OCI-LY7 (cell line): ENCODE data around the gene NFIA. TPM values are rescaled to one million over a fixed set of nuclear protein-coding genes. Genes with fewer than 3 reads are reported as not detected.

Experiments
- BruUV-seq: library from RNA; stranded (reverse); fragments of 400-500 nt; replicated peaks from 2 replicates; lab custom pipeline; 2021; lab: Mats Ljungman, UMichigan
- CTCF ChIA-PET: fragments of 300-600 bp; sonication (Branson Sonifier 250); formaldehyde crosslinking; loops from one replicate; lab custom pipeline; 2022; ENCODE audit warnings: antibody characterized with exemption; ENCODE audit not compliant: unreplicated experiment; lab: Charles Lee
- POLR2A ChIA-PET: fragments of 300-600 bp; sonication (Branson Sonifier 250); formaldehyde crosslinking; loops from one replicate; lab custom pipeline; 2022; ENCODE audit warnings: antibody characterized with exemption; lab: Charles Lee
- DNase-seq: peaks from one replicate; pipeline ENCODE4 v3.0.0-alpha.2; 2015; ENCODE audit warnings: low spot score
- H2AFZ ChIP-seq: fragments of 200-600 bp; sonication (generic), shearing (Covaris generic); 2 replicates; pipeline ENCODE4 v1.6.1; 2014; ENCODE audit warnings: mild to moderate bottlenecking, antibody characterized with exemption, low read length, moderate library complexity
- H3K27ac ChIP-seq: fragments of 200-600 bp; sonication (generic); 2 replicates; pipeline ENCODE4 v1.5.1; 2014; ENCODE audit warnings: mixed run types, low read depth, mild to moderate bottlenecking, moderate library complexity, low read length, inconsistent platforms; ENCODE audit not compliant: poor library complexity, severe bottlenecking
- H3K36me3 ChIP-seq: fragments of 200-600 bp; sonication (generic); 2 replicates; pipeline ENCODE4 v1.6.1; 2014; ENCODE audit warnings: mild to moderate bottlenecking, antibody characterized with exemption, low read length, moderate library complexity, mixed read lengths; ENCODE audit not compliant: insufficient read depth
- H3K4me1 ChIP-seq: fragments of 200-600 bp; sonication (generic); 2 replicates; pipeline ENCODE4 v1.5.1; 2014; ENCODE audit warnings: mild to moderate bottlenecking, low read length; ENCODE audit not compliant: insufficient read depth, poor library complexity, severe bottlenecking
- H3K4me2 ChIP-seq: fragments of 200-600 bp; sonication (generic); 2 replicates; pipeline ENCODE4 v1.6.1; 2014; ENCODE audit warnings: mild to moderate bottlenecking, low read length
- H3K4me3 ChIP-seq: fragments of 200-600 bp; sonication (generic); 2 replicates; pipeline ENCODE4 v1.5.1; 2014; ENCODE audit warnings: mild to moderate bottlenecking, low read depth, low read length; ENCODE audit not compliant: poor library complexity, severe bottlenecking
- H3K79me2 ChIP-seq: fragments of 200-600 bp; sonication (generic); 2 replicates; pipeline ENCODE4 v1.6.1; 2016; ENCODE audit warnings: low read depth, mild to moderate bottlenecking, low read length, moderate library complexity, mixed read lengths; ENCODE audit not compliant: insufficient read depth
- H3K9me2 ChIP-seq: fragments of 200-600 bp; sonication (generic); 2 replicates; pipeline ENCODE4 v1.6.1; 2016; ENCODE audit warnings: mild to moderate bottlenecking, low read length, mixed read lengths; ENCODE audit not compliant: insufficient read depth
- H3K9me3 ChIP-seq: fragments of 200-600 bp; sonication (generic); 2 replicates; pipeline ENCODE4 v1.6.1; 2014; ENCODE audit warnings: mild to moderate bottlenecking, mixed run types, low read length, mixed read lengths
- H4K20me1 ChIP-seq: fragments of 200-600 bp; sonication (generic); 2 replicates; pipeline ENCODE4 v1.6.1; 2014; ENCODE audit warnings: mild to moderate bottlenecking, antibody characterized with exemption, low read length, moderate library complexity, mixed read lengths; ENCODE audit not compliant: insufficient read depth
- EZH2phosphoT487 ChIP-seq: fragments of 200-600 bp; sonication (generic); IDR thresholded peaks from 2 replicates; pipeline ENCODE4 v1.6.1; 2018; ENCODE audit warnings: low read depth, borderline replicate concordance, mild to moderate bottlenecking, mixed run types, antibody characterized with exemption, low read length, moderate library complexity, mixed read lengths
- intact Hi-C: fragments of 100-400 bp; cut with micrococcal nuclease; formaldehyde crosslinking; loops from one replicate; pipeline ENCODE4 v1.10.0; 2022; ENCODE audit not compliant: unreplicated experiment
- total RNA-seq, 2 experiments: library from RNA; depleted of rRNA in 1 of 2; stranded (reverse); fragments of >200 nt in 1 of 2; shearing (Covaris generic) in 1 of 2; gene quantifications; 2 replicates each; pipeline ENCODE4 v1.2.3, GENCODE V29; 2014 to 2022
- TF ChIP-seq, protein P1 (sequence below): fragments of 200-600 bp; sonication (generic); conservative IDR thresholded peaks from 2 replicates; pipeline ENCODE4 v1.5.1; 2014; ENCODE audit warnings: mild to moderate bottlenecking, antibody characterized with exemption, low read length, moderate library complexity, mixed read lengths

The NFIA gene
- total RNA-seq, 2 experiments from 2014 or later = 2.8 to 18.8 TPM

DNA sequence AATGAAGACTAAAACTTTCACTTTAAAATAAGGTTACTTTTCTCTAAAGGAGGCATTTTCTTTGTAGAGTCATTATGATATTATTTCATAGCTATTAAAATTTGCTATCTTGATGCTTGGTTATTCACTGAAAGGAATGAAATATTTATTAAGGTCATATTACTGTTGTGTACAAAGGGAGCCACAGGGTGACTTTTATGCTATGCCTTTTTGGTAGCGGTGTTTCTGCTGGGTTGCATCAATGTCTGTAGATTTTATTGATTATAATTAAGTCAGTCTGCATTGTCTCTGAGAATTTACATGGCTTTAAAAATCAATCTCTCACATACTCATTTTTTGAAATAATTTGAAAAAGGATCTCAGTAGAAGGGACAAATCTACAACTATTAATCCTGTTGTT, 84.9 kb downstream of the NFIA start:
- H3K27ac ChIP-seq = no peak overlapping the region
- H2AFZ ChIP-seq = no peak overlapping the region
- intact Hi-C loops = no loop called here
- DNase-seq = no peak
- no peaks in the 10 kb centered on the region for H3K79me2 ChIP-seq
- TF ChIP-seq EZH2phosphoT487 = no peak
- TF ChIP-seq, protein P1, sequence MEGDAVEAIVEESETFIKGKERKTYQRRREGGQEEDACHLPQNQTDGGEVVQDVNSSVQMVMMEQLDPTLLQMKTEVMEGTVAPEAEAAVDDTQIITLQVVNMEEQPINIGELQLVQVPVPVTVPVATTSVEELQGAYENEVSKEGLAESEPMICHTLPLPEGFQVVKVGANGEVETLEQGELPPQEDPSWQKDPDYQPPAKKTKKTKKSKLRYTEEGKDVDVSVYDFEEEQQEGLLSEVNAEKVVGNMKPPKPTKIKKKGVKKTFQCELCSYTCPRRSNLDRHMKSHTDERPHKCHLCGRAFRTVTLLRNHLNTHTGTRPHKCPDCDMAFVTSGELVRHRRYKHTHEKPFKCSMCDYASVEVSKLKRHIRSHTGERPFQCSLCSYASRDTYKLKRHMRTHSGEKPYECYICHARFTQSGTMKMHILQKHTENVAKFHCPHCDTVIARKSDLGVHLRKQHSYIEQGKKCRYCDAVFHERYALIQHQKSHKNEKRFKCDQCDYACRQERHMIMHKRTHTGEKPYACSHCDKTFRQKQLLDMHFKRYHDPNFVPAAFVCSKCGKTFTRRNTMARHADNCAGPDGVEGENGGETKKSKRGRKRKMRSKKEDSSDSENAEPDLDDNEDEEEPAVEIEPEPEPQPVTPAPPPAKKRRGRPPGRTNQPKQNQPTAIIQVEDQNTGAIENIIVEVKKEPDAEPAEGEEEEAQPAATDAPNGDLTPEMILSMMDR = no peak
- no peaks in the 10 kb centered on the region for H3K9me3 ChIP-seq
- H3K9me2 ChIP-seq = no peaks in the 10 kb centered on the region
- BruUV-seq = no TSS peak
- H3K4me1 ChIP-seq = no peaks in the 10 kb centered on the region
- no peaks in the 10 kb centered on the region for H3K36me3 ChIP-seq
- no peak overlapping the region for H3K4me3 ChIP-seq
- ChIA-PET POLR2A (interaction anchor here (0.7 kb wide), 1 partner anchor 402 kb away, joined by 4 read pairs; no protein-coding TSS in a partner anchor), CTCF (no interaction called here)
- no peak overlapping the region for H3K4me2 ChIP-seq
- no peaks in the 10 kb centered on the region for H4K20me1 ChIP-seq

DNA sequence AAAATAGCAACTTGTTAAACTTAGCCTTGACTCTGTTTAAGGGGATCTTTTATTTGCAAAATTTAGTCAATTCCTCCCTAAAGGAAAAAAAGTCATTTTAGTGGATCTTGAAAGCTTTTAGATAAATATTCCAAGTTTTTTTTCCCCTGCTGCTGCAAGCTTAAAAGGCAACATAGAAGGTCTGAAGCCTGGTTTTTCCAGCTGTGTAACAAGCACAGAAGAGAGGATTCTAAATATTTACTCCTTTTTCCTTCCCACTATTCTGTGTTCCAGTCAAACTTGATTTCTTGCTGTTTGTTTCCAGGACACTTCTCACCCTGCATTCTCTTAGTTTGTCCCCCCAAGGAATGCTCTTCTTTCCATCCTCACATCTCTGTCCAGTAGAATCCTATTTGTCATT, 86.7 kb downstream of the NFIA start:
- TF ChIP-seq, protein P1 = no peak
- TF ChIP-seq EZH2phosphoT487 = no peak
- Histone ChIP-seq H3K79me2 (no peaks in the 10 kb centered on the region), H2AFZ (no peak overlapping the region), H3K36me3 (no peaks in the 10 kb centered on the region), H3K9me2 (no peaks in the 10 kb centered on the region), H3K4me2 (no peak overlapping the region), H3K4me1 (no peaks in the 10 kb centered on the region), H3K4me3 (no peak overlapping the region), H4K20me1 (no peaks in the 10 kb centered on the region), H3K9me3 (no peaks in the 10 kb centered on the region), H3K27ac (no peak overlapping the region)
- intact Hi-C loops = no loop called here
- ChIA-PET POLR2A (interaction anchor here (0.5 to 0.9 kb wide), 2 partner anchors 24 to 371 kb away, joined by 4 to 6 read pairs; no protein-coding TSS in a partner anchor), CTCF (no interaction called here)
- DNase-seq = no peak
- BruUV-seq = no TSS peak

DNA sequence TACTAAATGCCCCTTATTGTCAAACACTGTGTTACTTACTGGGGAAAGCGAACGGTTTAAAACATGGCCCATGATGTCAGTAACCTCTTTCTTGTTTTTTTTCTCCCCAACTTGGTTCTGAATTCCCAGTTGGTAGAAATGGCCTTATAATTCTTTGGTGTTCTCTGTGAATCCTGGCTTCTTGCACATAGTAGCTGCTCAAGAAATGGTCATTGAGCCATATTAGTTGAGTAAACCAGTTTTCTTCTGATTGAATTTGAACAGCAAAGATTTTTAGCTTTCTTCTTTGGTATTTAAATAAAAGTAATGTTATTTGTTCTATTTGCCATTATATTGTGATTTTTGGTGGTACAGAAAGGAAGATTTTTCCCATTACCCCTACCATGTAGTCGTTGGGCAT, 87.3 kb downstream of the NFIA start:
- Histone ChIP-seq H3K4me3 (no peak overlapping the region), H3K4me1 (no peaks in the 10 kb centered on the region), H3K9me2 (no peaks in the 10 kb centered on the region), H3K79me2 (no peaks in the 10 kb centered on the region), H3K27ac (no peak overlapping the region), H3K36me3 (no peaks in the 10 kb centered on the region), H2AFZ (no peak overlapping the region), H3K9me3 (no peaks in the 10 kb centered on the region), H3K4me2 (no peak overlapping the region), H4K20me1 (no peaks in the 10 kb centered on the region)
- ChIA-PET POLR2A (interaction anchor here (0.7 kb wide), 1 partner anchor 65 kb away, joined by 3 read pairs; no protein-coding TSS in a partner anchor), CTCF (no interaction called here)
- TF ChIP-seq, protein P1 = no peak
- no peak for TF ChIP-seq EZH2phosphoT487
- no TSS peak for BruUV-seq
- intact Hi-C loops = no loop called here
- no peak for DNase-seq
